ENCODE results near the gene RHOJ.

DNA sequence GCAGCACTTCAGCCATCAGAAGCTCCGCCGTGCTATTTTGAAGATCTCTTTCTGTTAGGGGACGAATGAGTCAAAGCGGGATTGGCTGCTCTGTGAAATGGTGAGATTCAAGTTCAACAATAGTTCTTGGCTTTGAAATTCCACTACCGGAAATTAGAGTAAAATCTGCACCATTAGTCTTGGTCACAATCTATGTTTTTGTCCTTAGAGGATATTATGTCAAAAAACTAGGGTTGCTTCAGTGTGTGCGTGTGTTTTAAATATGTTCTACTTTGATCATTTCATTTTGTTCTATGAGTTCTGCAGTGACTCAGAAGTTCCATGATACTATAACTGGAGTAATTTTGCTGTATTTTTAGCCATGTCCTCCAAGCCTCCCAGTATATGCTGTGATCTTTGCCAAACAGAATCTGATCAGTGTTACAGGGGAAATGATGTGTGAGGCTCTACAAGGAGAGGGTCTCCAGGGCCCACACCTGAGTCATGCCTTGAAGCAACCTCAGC lies 91.9 kb downstream of the RHOJ start:
- TF ChIP-seq, protein P1, sequence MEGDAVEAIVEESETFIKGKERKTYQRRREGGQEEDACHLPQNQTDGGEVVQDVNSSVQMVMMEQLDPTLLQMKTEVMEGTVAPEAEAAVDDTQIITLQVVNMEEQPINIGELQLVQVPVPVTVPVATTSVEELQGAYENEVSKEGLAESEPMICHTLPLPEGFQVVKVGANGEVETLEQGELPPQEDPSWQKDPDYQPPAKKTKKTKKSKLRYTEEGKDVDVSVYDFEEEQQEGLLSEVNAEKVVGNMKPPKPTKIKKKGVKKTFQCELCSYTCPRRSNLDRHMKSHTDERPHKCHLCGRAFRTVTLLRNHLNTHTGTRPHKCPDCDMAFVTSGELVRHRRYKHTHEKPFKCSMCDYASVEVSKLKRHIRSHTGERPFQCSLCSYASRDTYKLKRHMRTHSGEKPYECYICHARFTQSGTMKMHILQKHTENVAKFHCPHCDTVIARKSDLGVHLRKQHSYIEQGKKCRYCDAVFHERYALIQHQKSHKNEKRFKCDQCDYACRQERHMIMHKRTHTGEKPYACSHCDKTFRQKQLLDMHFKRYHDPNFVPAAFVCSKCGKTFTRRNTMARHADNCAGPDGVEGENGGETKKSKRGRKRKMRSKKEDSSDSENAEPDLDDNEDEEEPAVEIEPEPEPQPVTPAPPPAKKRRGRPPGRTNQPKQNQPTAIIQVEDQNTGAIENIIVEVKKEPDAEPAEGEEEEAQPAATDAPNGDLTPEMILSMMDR (IDR thresholded peaks at IDR 0.05), result no peak
- no peak for TF ChIP-seq EZH2 (IDR thresholded peaks at IDR 0.05; ENCODE audit: borderline replicate concordance, insufficient read depth, low read depth, low read length, poor library complexity, severe bottlenecking)
